ENCODE data around the gene RILPL1.
"Not testable (repeated sequence)": the region's sequence is repeated elsewhere in the genome, so short reads cannot be mapped to it uniquely, and the experiment has no call there.

RILPL1 gene

GRCh38 chr12:123533672-123534643 is at the start of gene RILPL1:
Gene RILPL1 (minus strand): TSS chr12:123533719. CDS start chr12:123533482, 237 bp downstream.
- DNase-seq: no peak

- DNase-seq: no peak
Measured at GRCh38 chr12:123580772-123581171, 47.3 kb upstream of the RILPL1 start.

GRCh38 chr12:123578829-123579228 is 45.3 kb upstream of the RILPL1 start:
- not testable (repeated sequence) for DNase-seq

GRCh38 chr12:123578243-123578642 is 44.7 kb upstream of the RILPL1 start:
- DNase-seq: no peak

- no peak for DNase-seq
Measured at GRCh38 chr12:123576611-123577010, 43.1 kb upstream of the RILPL1 start.

GRCh38 chr12:123573870-123574269 is 40.4 kb upstream of the RILPL1 start:
- no peak for DNase-seq

GRCh38 chr12:123572391-123572790 is 38.9 kb upstream of the RILPL1 start:
- no peak for DNase-seq

GRCh38 chr12:123571343-123571813 is 37.9 kb upstream of the RILPL1 start:
- DNase-seq: no peak

GRCh38 chr12:123559468-123559867 is 25.9 kb upstream of the RILPL1 start:
- DNase-seq: no peak

- DNase-seq: not testable (repeated sequence)
Measured at GRCh38 chr12:123558487-123558886, 25.0 kb upstream of the RILPL1 start.

- not testable (repeated sequence) for DNase-seq
Measured at GRCh38 chr12:123554843-123555242, 21.3 kb upstream of the RILPL1 start.

- DNase-seq: not testable (repeated sequence)
Measured at GRCh38 chr12:123554136-123554535, 20.6 kb upstream of the RILPL1 start.

GRCh38 chr12:123550700-123551099 is 17.2 kb upstream of the RILPL1 start:
- no peak for DNase-seq

GRCh38 chr12:123548107-123548506 is 14.6 kb upstream of the RILPL1 start:
- DNase-seq: no peak

- no peak for DNase-seq
Measured at GRCh38 chr12:123546281-123546680, 12.8 kb upstream of the RILPL1 start.

GRCh38 chr12:123543541-123543940 is 10.0 kb upstream of the RILPL1 start:
- DNase-seq: no peak

GRCh38 chr12:123540899-123541662 is 7.6 kb upstream of the RILPL1 start:
- DNase-seq: no peak

GRCh38 chr12:123535952-123536351 is 2.4 kb upstream of the RILPL1 start:
- not testable (repeated sequence) for DNase-seq

- DNase-seq: no peak
Measured at GRCh38 chr12:123532808-123533649, 490 bp downstream of the RILPL1 start.

- DNase-seq: no peak
Measured at GRCh38 chr12:123532019-123532418, 1.5 kb downstream of the RILPL1 start.

- no peak for DNase-seq
Measured at GRCh38 chr12:123531091-123531490, 2.4 kb downstream of the RILPL1 start.

- no peak for DNase-seq
Measured at GRCh38 chr12:123530668-123531067, 2.9 kb downstream of the RILPL1 start.

GRCh38 chr12:123529686-123530085 is 3.8 kb downstream of the RILPL1 start:
- DNase-seq: no peak

Measured in NCI-H1436 treated with DMSO at 0.1 percent for 48 hours (cell line).